ENCODE results near the gene APBB2. TPM values are rescaled to one million over a fixed set of nuclear protein-coding genes. Genes with fewer than 3 reads are reported as not detected.

APBB2 gene
- total RNA-seq, 4 donors from 2014 or later = 47.5 to 99.9 (median 57.5) TPM

DNA sequence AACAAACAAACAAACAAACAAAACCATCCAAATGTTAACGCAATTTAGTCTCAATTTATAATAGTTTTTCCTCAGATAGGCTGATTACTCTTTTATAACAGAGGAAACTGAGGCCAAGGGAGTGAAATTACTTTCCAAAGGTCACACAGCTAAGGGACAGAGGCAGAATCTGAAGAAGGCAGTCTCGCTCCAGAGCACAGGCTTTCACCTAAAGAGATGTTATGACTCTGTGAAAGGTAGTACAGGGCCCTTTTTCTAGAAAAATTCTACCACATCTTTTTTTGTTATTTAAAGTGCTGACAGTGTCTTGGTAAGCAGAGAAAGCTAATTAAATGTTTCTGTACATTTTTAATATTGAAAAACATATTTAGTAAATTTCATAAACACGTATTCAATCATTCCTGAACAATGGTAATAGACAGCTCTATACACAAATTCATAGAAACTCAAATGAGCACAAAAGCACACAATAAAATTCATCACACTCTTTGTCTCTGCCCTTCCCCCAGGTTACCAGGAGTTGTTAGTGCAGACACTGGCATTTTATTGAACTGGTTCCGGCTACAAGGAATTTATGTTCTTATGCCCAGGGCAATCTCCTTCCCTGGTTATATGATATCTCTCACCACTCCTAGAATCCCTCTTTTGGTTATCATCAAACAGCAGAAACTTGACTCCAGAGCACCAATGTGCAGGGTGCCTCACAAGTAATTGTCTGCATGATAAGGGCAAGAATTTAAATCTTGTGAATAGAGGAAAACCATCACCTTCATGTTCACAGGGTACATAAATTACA is 7.7 kb upstream of the APBB2 start:
- TF ChIP-seq POLR2A (IDR thresholded peaks at IDR 0.05) = no peak
- TF ChIP-seq, protein P1, sequence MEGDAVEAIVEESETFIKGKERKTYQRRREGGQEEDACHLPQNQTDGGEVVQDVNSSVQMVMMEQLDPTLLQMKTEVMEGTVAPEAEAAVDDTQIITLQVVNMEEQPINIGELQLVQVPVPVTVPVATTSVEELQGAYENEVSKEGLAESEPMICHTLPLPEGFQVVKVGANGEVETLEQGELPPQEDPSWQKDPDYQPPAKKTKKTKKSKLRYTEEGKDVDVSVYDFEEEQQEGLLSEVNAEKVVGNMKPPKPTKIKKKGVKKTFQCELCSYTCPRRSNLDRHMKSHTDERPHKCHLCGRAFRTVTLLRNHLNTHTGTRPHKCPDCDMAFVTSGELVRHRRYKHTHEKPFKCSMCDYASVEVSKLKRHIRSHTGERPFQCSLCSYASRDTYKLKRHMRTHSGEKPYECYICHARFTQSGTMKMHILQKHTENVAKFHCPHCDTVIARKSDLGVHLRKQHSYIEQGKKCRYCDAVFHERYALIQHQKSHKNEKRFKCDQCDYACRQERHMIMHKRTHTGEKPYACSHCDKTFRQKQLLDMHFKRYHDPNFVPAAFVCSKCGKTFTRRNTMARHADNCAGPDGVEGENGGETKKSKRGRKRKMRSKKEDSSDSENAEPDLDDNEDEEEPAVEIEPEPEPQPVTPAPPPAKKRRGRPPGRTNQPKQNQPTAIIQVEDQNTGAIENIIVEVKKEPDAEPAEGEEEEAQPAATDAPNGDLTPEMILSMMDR (IDR thresholded peaks at IDR 0.05) = no peak
- no peak for DNase-seq
- Histone ChIP-seq H3K9me3 (no peaks in the 10 kb centered on the region), H3K36me3 (no peaks in the 10 kb centered on the region), H3K4me1 (no peaks in the 10 kb centered on the region), H3K27ac (no peak overlapping the region), H3K27me3 (no peaks in the 10 kb centered on the region), H3K4me3 (no peak overlapping the region)

DNA sequence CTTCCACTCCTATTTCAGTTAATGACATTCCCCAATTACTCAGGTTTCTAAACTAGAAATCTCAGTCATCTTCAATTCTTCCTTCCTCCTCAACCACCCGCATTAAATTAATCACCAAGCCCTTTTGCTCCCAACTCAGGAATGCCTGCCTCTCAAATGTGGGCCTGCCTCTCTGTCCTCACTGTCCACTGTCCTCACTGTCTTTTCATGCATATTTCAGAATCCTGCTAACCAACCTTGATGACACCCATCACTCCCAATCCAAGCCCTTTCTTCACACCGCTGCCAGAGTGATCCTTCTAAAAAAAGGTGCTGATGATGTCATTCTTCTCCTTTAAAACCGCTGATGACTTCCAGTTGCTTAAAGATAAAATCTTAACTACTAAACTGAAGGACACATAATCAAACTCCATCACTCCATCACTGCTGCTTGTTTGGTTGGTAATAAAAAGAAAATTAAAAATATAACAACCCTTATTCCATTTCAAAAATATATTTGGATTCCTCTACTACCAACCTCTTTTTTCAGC is 5.1 kb upstream of the APBB2 start:
- TF ChIP-seq, protein P1 (IDR thresholded peaks at IDR 0.05) = no peak
- no peak for TF ChIP-seq POLR2A (IDR thresholded peaks at IDR 0.05)
- Histone ChIP-seq H3K27ac (no peak overlapping the region), H3K4me3 (no peak overlapping the region), H3K9me3 (no peaks in the 10 kb centered on the region), H3K36me3 (no peaks in the 10 kb centered on the region), H3K27me3 (no peaks in the 10 kb centered on the region), H3K4me1 (peaks cover 0 to 9% (median 2%) of the 10 kb centered on the region in 4 donors)
- no peak for DNase-seq

DNA sequence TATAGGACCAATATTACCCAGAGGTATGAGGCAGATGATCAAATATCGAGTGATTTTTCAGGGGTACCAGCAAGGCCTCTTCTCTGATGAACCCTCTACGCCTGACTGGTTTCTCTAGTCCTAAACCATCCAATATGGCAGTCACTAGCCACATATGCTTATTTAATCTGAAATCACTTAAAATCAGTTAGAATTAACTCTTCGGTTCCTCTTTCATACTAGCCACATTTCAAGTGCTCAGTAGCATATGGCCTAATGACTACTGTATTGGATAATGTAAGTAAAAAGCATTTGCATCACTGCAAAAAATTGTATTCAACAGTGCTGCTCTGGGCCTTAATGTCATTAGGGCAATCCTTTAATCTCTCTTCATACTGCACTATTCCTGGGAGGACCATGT is 4.4 kb upstream of the APBB2 start:
- Histone ChIP-seq H3K4me1 (peaks cover 0 to 9% (median 6%) of the 10 kb centered on the region in 4 donors), H3K27ac (no peak overlapping the region), H3K9me3 (no peaks in the 10 kb centered on the region), H3K27me3 (no peaks in the 10 kb centered on the region), H3K36me3 (no peaks in the 10 kb centered on the region), H3K4me3 (no peak overlapping the region)
- TF ChIP-seq, protein P1 (IDR thresholded peaks at IDR 0.05) = no peak
- TF ChIP-seq POLR2A (IDR thresholded peaks at IDR 0.05) = no peak
- DNase-seq = no peak

DNA sequence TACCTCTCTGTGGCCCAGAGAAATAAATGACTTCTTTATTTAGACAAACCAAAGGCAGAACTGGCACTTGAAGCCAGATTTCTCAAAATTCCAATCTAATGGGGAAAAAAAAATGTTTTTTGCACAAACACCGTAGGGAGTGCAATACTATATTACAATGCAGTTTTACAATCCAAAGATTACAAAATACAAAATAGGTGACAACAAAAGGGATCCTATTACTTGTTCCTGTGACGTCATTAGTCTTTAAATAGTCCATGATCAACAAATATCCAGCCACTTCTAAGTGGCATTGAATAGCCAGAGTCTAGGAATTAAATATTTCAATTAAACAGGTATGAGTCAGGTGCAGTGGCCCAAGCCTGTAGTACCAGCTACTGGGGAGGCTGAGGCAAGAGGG is 3.0 kb upstream of the APBB2 start:
- Histone ChIP-seq H3K27me3 (no peaks in the 10 kb centered on the region), H3K27ac (no peak overlapping the region), H3K4me1 (peaks cover 0 to 14% (median 7%) of the 10 kb centered on the region in 4 donors), H3K36me3 (no peaks in the 10 kb centered on the region), H3K4me3 (no peak overlapping the region), H3K9me3 (no peaks in the 10 kb centered on the region)
- TF ChIP-seq, protein P1 (IDR thresholded peaks at IDR 0.05) = no peak
- TF ChIP-seq POLR2A (IDR thresholded peaks at IDR 0.05) = no peak
- no peak for DNase-seq

DNA sequence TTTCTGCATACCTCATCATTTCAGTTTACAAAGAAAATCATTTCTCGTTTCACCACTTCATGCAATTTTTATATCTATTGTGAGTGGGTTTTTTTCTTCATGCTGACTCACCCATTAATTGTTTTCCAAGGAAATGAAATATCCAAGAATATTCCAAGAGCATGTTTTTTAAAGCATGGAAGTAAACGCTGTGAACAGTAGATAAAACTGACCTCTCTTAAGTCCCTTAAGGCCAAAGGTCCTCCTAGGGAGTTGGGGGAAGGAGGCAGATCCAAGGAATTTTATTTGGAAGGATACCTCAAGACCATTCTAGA is 2.6 kb upstream of the APBB2 start:
- TF ChIP-seq POLR2A (IDR thresholded peaks at IDR 0.05) = no peak
- TF ChIP-seq, protein P1 (IDR thresholded peaks at IDR 0.05) = no peak
- H3K4me3 ChIP-seq = peak overlapping the region in 3 of 4 donors; percentile 37 to 88 (median 70)
- H3K9me3 ChIP-seq = no peaks in the 10 kb centered on the region
- DNase-seq = no peak
- peak overlapping the region in 1 of 4 donors; percentile 92 for H3K27ac ChIP-seq
- no peaks in the 10 kb centered on the region for H3K36me3 ChIP-seq
- no peaks in the 10 kb centered on the region for H3K27me3 ChIP-seq
- peaks cover 0 to 14% (median 7%) of the 10 kb centered on the region in 4 donors for H3K4me1 ChIP-seq
